Breast epithelium (tissue), 4 donors: ENCODE results near the gene RBM4B. TPM values are rescaled to one million over a fixed set of nuclear protein-coding genes. Genes with fewer than 3 reads are reported as not detected.

Experiments used
- DNase-seq, 2 donors: peaks; one replicate each; pipeline ENCODE4 v3.0.0-alpha.2; 2019; ENCODE audit warnings: low spot score in 2 of 2
- H3K27ac ChIP-seq, 2 donors: fragments of 200-600 bp; sonication (generic) in 1 of 2; one replicate each; pipeline ENCODE4 v1.5.1; 2016 to 2019; ENCODE audit warnings: mild to moderate bottlenecking in 1 of 2
- H3K27me3 ChIP-seq, 2 donors: fragments of 200-600 bp; sonication (generic) in 1 of 2; one replicate each; pipeline versions ENCODE4 v1.5.1 to v1.6.0; 2017 to 2019; ENCODE audit warnings: control low read depth in 1 of 2, mild to moderate bottlenecking in 1 of 2
- H3K36me3 ChIP-seq: fragments of 200-600 bp; one replicate; pipeline ENCODE4 v1.5.1; 2019
- H3K4me1 ChIP-seq, 2 donors: fragments of 200-600 bp; sonication (generic); one replicate each; pipeline ENCODE4 v1.5.1; 2016 to 2019; ENCODE audit warnings: control low read depth in 1 of 2
- H3K4me3 ChIP-seq, 3 donors: fragments of 200-600 bp; sonication (generic); 1 replicate in 2 of 3; 2 replicates in 1 of 3; pipeline ENCODE4 v1.5.1; 2016 to 2019; ENCODE audit warnings: mild to moderate bottlenecking in 3 of 3, moderate library complexity in 2 of 3
- H3K9me3 ChIP-seq, 2 donors: fragments of 200-600 bp; sonication (generic) in 1 of 2; one replicate each; pipeline ENCODE4 v1.5.1; 2016 to 2019; ENCODE audit warnings: control low read depth in 1 of 2
- CTCF ChIP-seq, 3 donors: fragments of 450-650 bp; IDR thresholded peaks; one replicate each; pipeline ENCODE4 v1.5.1; 2016 to 2017; ENCODE audit warnings: antibody characterized with exemption in 3 of 3, mild to moderate bottlenecking in 3 of 3, moderate library complexity in 3 of 3
- POLR2A ChIP-seq: fragments of 450-650 bp; IDR thresholded peaks from one replicate; pipeline ENCODE4 v1.6.1; 2016; ENCODE audit warnings: antibody characterized with exemption, mild to moderate bottlenecking, moderate library complexity
- POLR2AphosphoS5 ChIP-seq, 3 donors: sonication (generic); formaldehyde crosslinking; IDR thresholded peaks; one replicate each; pipeline ENCODE4 v1.6.1; 2017; ENCODE audit warnings: antibody characterized with exemption in 3 of 3
- intact Hi-C: fragments of 100-400 bp; cut with DNase I; formaldehyde crosslinking; loops from one replicate; pipeline ENCODE4 v1.15.1; 2023; ENCODE audit warnings: low total_unique reads
- total RNA-seq, 3 donors: library from RNA; depleted of rRNA; stranded (reverse); fragments of >200 nt; gene quantifications; one replicate each; pipeline ENCODE4 v1.1.0, GENCODE V29; 2016

The RBM4B gene
- total RNA-seq, 3 donors from 2014 or later = 14.9 to 43.8 (median 25.9) TPM

GRCh38 chr11:66722745-66723651, 45.3 kb upstream of the RBM4B start:
- DNase-seq = no peak
- TF ChIP-seq POLR2AphosphoS5 (IDR thresholded peaks at IDR 0.05) (no peak), CTCF (IDR thresholded peaks at IDR 0.05) (no peak), POLR2A (no peak)
- Histone ChIP-seq H3K36me3 (no peaks in the 10 kb centered on the region), H3K4me3 (no peak overlapping the region), H3K27me3 (no peaks in the 10 kb centered on the region), H3K9me3 (no peaks in the 10 kb centered on the region), H3K4me1 (peaks cover 0 to 9% of the 10 kb centered on the region in 2 donors), H3K27ac (no peak overlapping the region)
- intact Hi-C loops = no loop called here

- no peaks in the 10 kb centered on the region for H3K36me3 ChIP-seq
- intact Hi-C loops = no loop called here
- H3K27me3 ChIP-seq = no peaks in the 10 kb centered on the region
- no peak for DNase-seq
- H3K9me3 ChIP-seq = no peaks in the 10 kb centered on the region
- TF ChIP-seq POLR2AphosphoS5 (IDR thresholded peaks at IDR 0.05) = no peak
- no peak for TF ChIP-seq CTCF (IDR thresholded peaks at IDR 0.05)
- no peak overlapping the region for H3K27ac ChIP-seq
- no peak overlapping the region for H3K4me3 ChIP-seq
- H3K4me1 ChIP-seq = peaks cover 0 to 8% of the 10 kb centered on the region in 2 donors
These were observed 44.3 kb upstream of the RBM4B start for GRCh38 chr11:66721939-66722338.

GRCh38 chr11:66720899-66721470, 43.3 kb upstream of the RBM4B start:
- DNase-seq = no peak
- intact Hi-C loops = no loop called here
- TF ChIP-seq POLR2A = no peak
- TF ChIP-seq POLR2AphosphoS5 (IDR thresholded peaks at IDR 0.05) = no peak
- no peak for TF ChIP-seq CTCF (IDR thresholded peaks at IDR 0.05)
- Histone ChIP-seq H3K9me3 (no peaks in the 10 kb centered on the region), H3K27me3 (no peaks in the 10 kb centered on the region), H3K36me3 (no peaks in the 10 kb centered on the region), H3K27ac (peak overlapping the region; percentile 75 to 78), H3K4me3 (no peak overlapping the region), H3K4me1 (peaks cover 0 to 4% of the 10 kb centered on the region in 2 donors)

GRCh38 chr11:66720223-66720898, 42.7 kb upstream of the RBM4B start:
- H3K4me3 ChIP-seq = no peak overlapping the region
- no peaks in the 10 kb centered on the region for H3K9me3 ChIP-seq
- intact Hi-C loops = no loop called here
- H3K4me1 ChIP-seq = peaks cover 0 to 4% of the 10 kb centered on the region in 2 donors
- TF ChIP-seq POLR2A (peak; percentile 52), POLR2AphosphoS5 (IDR thresholded peaks at IDR 0.05) (peak in 1 of 3 donors; percentile 15), CTCF (IDR thresholded peaks at IDR 0.05) (no peak)
- no peaks in the 10 kb centered on the region for H3K27me3 ChIP-seq
- no peaks in the 10 kb centered on the region for H3K36me3 ChIP-seq
- peak; percentile 85 to 88 for DNase-seq
- peak overlapping the region; percentile 75 to 78 for H3K27ac ChIP-seq
